Ureter (tissue), 1 donor: ENCODE data around the gene CPM. TPM values are rescaled to one million over a fixed set of nuclear protein-coding genes. Genes with fewer than 3 reads are reported as not detected.
"Not testable (repeated sequence)": the region's sequence is repeated elsewhere in the genome, so short reads cannot be mapped to it uniquely, and the experiment has no call there.

Experiments used
- DNase-seq: peaks from one replicate; pipeline ENCODE4 v3.0.0-alpha.2; 2020; ENCODE audit warnings: low spot score
- total RNA-seq: library from RNA; stranded (reverse); gene quantifications from one replicate; pipeline ENCODE4 v1.2.4, GENCODE V29; 2023
- donor health status: DM: yes; HTN: yes; CAD: no.

The CPM gene
- total RNA-seq, 1 donor from 2014 or later: 35.4 TPM

DNA sequence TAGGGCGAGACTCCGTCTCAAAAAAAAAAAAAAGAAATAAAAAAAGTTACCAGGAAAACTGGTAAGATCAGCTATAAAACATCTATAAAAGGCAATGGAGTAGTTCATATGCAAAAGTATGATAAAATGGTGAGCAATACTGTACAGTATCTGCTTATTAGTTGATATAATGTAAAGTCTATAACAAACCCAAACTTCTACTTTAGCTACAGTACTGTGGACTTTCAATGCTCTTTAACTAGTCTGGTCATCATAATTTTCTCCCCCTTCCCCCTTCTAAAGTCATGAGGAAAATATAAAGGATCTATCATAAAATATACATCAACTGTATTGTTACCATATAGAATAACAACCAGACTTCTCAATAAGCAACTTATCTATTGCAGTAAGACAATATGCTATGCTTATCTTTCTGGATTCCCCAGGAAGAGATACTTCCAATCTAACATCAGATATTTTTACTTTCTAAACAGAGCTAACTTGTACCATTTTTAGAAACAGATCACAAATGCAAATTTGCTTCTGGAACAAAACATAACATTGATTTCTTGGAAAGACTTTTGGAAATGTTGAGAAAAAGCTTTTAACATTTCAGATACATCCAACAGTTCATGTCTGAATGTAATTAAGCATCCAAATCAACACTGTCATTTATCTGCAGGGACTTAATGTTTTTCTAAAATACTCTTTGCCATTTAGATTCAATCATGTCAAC lies 81.2 kb downstream of the CPM start:
- DNase-seq: no peak

DNA sequence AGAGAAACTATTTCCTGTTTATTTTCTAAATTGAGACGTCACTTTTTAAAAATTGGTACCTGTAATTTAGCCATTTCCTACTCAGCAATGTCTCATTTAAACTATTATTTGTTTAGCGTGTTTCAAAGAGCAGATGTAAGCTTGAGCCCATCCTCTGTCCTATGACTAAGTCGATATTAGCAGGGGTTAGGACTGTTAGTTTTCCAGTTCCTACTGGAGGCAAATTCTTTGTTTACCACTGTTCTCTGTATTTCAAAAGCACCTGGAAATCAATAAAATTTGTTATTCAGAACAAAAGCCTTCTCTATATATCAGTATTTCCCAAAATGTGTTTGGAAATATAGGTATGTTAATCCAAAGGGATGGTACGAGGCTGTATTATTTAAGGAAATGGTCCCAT lies 82.6 kb downstream of the CPM start:
- no peak for DNase-seq

DNA sequence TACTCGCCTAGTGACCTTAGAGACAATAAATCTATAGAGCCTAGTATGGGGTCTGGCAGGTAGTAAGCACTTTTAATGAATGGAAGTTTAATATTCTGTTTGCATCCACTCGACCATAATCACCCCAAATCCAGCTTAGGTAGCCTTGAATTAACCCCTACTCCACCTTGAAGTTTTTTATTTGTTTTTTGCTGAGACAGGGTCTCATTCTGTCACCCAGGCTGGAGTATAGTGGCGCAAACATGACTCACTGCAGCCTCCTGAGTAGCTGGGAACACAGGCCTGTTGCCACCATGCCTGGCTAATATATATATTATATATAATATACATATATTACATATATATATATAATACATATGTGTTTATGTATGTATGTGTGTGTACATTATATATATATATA lies 86.2 kb downstream of the CPM start:
- no peak for DNase-seq

DNA sequence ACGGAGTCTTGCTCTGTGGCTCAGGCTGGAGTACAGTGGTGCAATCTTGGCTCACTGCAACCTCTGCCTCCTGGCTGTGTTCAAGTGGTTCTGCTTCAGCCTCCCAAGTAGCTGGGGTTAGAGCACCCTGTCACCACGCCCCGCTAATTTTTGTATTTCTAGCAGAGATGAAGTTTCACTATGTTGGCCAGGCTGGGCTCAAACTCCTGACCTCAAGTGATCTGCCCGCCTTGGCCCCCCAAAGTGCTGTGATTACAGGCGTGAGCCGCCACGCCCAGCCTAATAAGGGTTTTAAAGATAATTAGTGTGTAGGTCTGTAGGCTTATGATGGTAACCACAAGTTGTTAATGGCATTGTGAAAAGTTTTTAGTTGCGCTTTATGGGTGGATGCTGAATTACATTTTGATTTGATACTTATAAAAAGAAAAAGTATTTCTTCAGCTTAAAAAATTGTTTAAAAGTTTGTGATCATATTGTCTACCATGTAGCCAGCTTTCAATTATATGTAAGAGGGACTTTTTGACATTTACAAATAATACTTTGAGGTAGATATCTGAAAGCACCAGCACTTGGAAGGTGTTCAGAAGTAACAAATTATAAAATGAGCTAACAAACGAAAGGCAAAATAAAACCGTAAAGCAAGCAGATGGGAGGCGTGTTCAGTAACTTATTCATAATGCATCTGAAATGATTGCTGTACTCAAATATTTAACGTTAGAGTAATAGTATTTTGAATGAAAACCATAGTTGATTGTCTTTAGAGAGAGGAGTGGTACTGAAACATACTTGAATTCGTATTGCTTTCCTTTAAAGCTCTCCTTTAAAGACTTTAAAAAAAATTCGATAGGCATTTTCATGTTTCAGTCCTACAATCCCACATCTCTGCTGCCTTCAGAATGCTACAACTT lies 87.9 kb downstream of the CPM start:
- no peak for DNase-seq

DNA sequence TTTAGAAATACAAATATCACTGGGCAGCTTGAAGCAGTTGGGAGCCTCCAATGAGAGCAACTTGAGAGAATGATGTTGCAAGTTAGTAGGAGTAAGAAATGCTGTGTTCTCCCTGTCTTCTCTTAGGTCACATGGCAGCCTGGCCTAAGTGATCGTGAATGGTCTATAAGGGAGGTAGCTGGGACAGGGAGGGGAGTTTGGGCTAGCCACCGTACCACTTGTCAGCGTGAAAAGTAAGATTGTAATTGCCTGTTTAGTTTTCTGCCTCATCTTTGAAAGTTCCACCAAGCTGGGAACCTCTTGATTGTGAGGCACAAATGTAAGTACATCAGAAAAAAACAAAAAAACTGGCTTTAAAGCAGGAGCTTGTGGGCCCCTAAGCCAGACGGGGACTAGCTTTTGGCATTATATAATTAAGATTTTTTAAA lies 88.6 kb downstream of the CPM start:
- no peak for DNase-seq

DNA sequence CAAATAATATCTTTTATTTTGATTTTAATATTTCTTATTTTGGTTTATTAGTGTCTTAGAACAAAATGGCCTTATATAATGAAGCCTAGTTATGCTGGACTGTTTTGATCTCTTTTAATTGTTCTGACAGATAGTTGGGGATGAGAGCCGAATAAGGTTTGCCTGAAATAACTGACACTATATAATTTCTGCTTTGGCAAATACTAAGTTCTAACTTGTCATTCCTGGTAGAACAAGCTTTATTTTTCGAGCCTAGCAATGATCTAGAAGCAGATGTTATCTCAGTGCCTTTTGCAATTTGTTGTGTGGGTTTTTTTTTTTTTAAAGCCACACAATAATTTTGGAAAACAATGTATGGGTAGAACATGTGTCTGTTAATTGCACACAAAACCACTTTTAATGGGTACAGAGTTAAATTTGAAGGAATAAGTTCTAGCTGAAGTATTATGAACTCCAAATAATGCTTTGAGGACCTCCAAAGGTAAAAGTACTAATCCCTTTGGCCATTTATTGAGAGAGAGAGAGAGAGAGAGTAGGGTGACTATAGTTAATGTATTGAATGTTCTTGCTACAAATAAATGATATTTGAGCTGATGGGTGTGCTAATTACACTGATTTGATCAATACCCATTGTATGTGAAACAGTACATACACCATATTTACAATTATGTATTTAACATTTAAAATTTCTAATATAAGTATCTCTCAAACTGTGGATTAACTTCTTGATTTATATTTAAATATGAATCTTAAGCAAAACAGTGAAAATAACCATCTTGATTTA lies 90.0 kb downstream of the CPM start:
- DNase-seq: no peak

DNA sequence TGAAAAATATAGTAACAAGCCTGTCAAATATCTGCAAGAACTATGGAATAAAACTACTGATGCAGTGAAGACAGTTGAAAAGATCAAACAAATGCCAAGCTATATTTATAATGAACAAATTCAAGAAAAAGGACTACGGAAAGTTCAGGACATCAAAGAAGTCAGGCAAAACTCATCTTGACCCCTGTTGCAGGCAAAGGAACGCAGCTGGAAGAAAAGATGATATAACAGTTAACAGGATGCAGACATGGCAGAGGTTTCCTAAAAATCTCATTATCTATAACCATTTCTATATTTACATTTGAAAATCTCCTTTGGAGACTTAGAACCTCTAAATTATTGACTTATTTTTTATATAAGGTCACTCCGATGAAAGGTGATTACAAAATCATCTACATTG lies 90.8 kb downstream of the CPM start:
- no peak for DNase-seq

DNA sequence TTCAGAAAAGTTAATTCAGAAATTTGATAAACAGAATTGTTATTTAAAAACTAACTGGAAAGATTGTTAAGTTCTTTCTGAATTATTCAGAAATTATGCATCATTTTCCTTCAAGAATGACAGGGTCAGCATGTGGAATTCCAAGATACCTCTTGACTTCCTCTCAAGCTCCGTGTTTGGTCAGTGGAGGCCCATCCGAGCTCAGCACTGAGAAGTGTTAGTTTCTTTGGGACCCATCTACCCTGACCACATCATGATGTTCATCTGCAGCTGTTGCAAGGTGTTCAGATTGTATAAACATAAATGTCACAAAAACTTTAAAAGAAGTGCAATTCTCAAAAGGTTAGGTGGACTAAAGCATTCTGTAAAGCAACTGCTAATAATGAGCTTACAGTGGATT lies 91.3 kb downstream of the CPM start:
- no peak for DNase-seq

DNA sequence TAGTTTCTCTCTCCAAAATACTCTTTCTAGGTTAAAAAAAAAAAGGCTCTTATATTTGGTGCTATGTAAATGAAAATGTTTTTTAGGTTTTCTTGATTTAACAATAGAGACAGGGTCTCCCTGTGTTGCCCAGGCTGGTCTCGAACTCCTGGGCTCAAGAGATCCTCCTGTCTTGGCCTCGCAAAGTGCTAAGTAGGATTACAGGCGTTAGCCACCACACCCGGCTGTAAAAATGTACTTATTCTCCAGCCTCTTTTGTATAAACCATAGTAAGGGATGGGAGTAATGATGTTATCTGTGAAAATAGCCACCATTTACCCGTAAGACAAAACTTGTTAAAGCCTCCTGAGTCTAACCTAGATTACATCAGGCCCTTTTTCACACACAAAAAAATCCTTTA lies 91.8 kb downstream of the CPM start:
- not testable (repeated sequence) for DNase-seq

DNA sequence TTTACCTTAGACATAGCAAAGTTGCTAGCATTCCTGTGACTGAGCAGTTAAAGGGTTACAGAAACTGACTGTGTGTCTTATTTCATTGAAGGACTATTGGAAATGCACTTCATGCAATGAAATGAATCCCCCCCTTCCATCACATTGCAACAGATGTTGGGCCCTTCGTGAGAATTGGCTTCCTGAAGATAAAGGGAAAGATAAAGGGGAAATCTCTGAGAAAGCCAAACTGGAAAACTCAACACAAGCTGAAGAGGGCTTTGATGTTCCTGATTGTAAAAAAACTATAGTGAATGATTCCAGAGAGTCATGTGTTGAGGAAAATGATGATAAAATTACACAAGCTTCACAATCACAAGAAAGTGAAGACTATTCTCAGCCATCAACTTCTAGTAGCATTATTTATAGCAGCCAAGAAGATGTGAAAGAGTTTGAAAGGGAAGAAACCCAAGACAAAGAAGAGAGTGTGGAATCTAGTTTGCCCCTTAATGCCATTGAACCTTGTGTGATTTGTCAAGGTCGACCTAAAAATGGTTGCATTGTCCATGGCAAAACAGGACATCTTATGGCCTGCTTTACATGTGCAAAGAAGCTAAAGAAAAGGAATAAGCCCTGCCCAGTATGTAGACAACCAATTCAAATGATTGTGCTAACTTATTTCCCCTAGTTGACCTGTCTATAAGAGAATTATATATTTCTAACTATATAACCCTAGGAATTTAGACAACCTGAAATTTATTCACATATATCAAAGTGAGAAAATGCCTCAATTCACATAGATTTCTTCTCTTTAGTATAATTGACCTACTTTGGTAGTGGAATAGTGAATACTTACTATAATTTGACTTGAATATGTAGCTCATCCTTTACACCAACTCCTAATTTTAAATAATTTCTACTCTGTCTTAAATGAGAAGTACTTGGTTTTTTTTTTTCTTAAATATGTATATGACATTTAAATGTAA lies 93.5 kb downstream of the CPM start:
- DNase-seq: no peak

DNA sequence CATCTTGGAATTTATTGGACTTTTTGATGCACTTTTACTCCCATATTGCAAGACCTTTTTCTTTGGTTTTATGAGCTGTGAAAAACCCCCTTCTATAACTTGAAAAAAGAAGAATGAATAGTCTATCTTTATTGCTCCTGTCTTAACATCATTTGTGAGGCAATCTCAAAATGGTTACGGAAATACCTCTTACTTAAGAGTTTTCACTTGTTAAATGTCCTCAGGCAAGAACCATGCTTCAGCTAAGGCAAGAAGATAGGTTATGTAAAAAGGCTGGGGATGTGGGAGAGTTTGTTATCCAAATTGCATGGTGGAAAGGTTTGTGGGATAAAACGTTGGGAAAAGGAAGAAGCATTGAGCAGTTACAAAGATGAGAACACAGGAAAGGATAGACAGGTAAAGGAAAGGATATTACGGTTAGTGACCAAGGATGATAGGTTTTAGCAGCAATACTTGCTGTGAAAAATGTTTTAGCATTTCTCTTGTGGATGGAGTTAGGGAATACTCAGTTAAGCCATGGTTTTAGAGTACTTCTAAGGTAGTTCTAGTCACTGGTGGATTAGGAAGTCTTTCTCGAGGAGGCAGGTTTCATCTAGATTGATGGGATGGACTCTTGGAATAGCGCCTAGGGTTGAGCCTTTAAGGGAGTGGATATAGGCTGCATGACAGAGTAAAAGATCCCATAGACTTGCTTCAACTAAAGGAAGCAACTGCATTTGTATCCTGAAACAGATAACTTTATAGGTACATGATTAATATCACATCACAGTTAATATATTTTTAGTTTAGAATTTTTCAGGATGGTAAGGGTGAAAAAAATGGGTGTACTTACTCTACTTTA lies 94.7 kb downstream of the CPM start:
- DNase-seq: no peak

DNA sequence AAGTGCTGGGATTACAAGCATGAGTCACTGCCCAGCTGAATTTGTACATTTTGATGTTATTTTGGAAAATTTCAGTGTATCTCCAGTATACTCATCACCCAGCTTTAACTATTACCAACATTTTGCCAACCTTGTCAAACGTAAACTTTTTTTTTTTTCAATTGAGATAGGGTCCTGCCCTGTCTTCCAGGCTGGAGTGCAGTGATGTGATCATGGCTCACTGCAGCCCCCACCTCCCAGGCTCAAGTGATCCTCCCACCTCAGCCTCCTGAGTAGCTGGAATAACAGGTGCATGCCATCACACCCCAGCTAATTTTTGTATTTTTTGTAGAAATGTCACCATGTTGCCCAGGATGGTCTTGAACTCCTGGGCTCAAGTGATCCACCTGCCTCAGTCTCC lies 95.8 kb downstream of the CPM start:
- DNase-seq: no peak

DNA sequence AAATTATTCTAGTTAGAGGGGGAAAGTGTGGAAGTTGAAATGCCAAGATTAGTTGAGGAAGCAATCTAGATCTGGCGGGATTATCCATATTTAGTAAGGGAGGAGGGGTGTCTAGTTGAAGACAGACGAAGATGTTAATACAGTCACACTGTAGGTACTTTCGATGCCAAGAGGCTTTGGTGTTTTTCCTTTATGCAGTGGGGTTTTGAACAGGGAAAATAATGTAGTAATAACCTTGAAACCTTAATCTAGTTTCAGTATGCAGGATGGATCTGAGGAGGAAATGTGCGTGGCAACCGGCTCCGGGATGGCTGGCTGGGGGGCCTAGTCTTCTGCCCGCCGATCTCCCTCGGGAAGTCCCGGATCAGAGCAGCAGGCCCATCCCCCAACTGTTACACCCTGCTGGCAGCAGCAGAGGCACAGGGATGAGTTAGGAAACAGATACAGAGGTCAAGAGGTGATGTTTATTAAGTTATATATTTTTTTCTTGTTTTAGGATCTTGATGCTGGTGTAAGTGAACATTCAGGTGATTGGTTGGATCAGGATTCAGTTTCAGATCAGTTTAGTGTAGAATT lies 97.5 kb downstream of the CPM start:
- no peak for DNase-seq

DNA sequence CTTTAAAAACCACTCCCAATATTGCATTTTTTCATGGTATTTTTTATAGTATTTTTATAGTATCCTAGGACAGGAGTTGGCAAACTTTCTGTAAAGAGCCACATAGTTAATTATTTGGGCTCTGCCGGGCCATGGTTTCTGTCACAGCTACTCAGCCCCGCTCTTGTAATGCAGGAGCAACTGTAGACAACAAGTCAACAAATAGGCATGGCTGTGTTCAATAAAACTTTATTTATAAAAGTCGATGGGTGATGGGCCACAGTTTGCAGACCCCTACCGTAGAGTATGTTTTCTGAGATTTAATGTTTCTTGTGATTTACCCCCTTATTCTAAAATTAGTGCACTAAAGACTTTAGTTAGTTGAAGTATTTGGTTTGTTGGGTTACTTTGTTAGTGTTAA lies 99.5 kb downstream of the CPM start:
- DNase-seq: no peak

DNA sequence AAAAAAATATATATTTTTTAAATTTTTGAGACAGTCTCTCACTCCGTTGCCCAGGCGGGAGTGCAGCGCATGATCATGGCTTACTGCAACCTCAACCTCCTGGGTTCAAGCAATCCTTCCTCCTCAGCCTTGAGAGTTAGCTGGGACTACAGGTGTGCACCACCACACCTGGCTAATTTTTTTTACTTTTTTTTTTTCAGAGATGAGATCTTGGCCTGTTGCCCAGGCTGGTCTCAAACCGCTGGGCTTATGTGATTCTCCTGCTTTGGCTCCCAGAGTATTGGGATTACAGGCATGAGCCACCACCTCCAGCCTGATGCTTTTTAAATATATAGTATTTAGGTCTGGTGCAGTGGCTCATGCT lies 100.5 kb downstream of the CPM start:
- no peak for DNase-seq

DNA sequence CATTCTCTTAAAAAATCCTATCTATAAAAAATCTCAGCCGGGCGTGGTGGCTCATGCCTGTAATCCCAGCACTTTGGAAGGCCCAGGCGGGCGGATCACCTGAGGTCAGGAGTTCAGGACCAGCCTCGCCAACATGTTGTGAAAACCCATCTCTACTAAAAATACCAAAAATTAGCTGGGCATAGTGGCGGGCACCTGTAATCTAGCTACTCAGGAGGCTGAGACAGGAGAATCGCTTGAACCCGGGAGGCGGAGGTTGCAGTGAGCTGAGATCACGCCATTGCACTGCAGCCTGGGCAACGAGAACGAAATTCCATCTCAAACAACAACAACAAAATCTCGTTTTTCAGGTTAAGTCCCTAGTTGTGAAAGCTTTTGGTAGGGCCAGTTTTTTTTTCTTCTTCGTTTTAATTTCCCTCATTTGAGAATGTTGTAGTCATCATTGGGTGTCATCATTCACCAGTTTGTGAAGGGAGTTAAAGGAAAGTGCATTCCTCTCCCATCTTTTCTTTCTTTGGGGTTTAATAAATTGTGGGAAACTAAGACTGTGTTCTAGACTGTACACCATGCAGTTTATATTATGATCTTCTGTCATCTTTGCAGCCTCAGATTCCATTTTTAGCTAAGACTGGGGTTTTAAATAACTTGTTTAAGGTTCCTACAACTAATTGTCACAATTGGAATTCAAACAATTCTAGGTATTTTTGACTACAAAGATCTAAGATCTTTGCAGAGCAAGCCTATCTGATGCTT lies 101.0 kb downstream of the CPM start:
- DNase-seq: no peak

DNA sequence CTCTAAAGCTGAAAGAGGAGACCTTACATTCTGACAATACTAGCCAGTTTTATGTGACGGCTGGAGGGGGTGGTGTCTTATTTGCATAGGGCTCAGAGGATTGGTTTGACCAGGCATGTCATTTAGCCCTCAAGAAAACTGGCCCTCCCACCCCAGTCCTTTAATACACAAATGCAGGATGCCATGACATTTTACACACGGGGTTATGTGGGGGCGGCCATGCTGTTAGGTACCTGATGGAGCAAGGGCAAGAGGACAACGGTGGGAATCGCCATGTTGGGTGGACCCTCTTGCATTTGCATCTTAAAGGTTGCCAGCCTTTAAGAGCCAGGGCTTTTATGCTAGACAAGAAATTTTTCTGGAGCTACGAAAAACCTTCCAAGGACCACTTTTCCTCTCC lies 101.7 kb downstream of the CPM start:
- no peak for DNase-seq

DNA sequence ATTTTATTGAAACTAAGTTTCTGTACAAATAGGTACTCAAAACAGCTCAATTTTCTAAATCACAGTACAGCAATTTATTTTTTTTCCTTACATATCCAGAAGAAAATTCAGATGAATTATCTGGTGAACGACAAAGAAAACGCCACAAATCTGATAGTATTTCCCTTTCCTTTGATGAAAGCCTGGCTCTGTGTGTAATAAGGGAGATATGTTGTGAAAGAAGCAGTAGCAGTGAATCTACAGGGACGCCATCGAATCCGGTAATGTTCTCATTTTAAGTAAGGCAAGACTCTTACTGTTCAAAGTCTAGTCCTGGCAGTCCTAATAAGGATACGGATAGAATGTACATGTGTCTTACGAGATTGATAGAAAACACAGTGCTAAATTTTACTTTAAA lies 104.3 kb downstream of the CPM start:
- DNase-seq: no peak
